Endothelial cell of umbilical vein (primary cell): Measurements from ENCODE around the gene KITLG. TPM values are rescaled to one million over a fixed set of nuclear protein-coding genes. Genes with fewer than 3 reads are reported as not detected.
"Not testable (repeated sequence)": the region's sequence is repeated elsewhere in the genome, so short reads cannot be mapped to it uniquely, and the experiment has no call there.

ENCODE experiments used
- BruUV-seq: library from RNA; stranded (reverse); fragments of 400-500 nt; replicated peaks from 2 replicates; lab custom pipeline; 2021; lab: Mats Ljungman, UMichigan
- CTCF ChIA-PET: fragments of 300-600, 350-600 bp; sonication (Branson Sonifier 250); formaldehyde crosslinking; loops from one replicate; lab custom pipeline; 2021; ENCODE audit warnings: antibody characterized with exemption, inconsistent platforms; lab: Charles Lee
- POLR2A ChIA-PET: fragments of 300-600, 350-600 bp; sonication (Branson Sonifier 250); formaldehyde crosslinking; loops from one replicate; lab custom pipeline; 2021; ENCODE audit warnings: antibody characterized with exemption, inconsistent platforms; lab: Charles Lee
- DNase-seq: peaks from one replicate; pipeline ENCODE4 v3.0.0-alpha.2; 2011; ENCODE audit warnings: low read depth, low spot score
- FAIRE-seq: peaks from 2 replicates; lab custom pipeline; 2011; peaks lifted over from hg19 to GRCh38; lab: Jason Lieb, UNC
- H2AFZ ChIP-seq: 2 replicates; pipeline ENCODE4 v1.6.0; 2012; ENCODE audit warnings: low read depth, low read length, control low read depth, inconsistent platforms
- H3K27ac ChIP-seq: 2 replicates; pipeline ENCODE4 v1.5.1; 2011; ENCODE audit warnings: low read depth, mild to moderate bottlenecking, control low read depth, low read length, moderate library complexity; ENCODE audit not compliant: insufficient read depth
- H3K27me3 ChIP-seq, 2 experiments: 2 replicates each; pipeline versions ENCODE4 v1.6.0 to v1.6.1; 2011; ENCODE audit warnings: low read length in 2 of 2, mixed read lengths in 1 of 2; ENCODE audit not compliant: control insufficient read depth in 2 of 2, insufficient read depth in 2 of 2
- H3K36me3 ChIP-seq, 2 experiments: 2 replicates in 1 of 2; 3 replicates in 1 of 2; pipeline ENCODE4 v1.5.1; 2011; ENCODE audit warnings: low read length in 2 of 2, mild to moderate bottlenecking in 1 of 2, moderate library complexity in 1 of 2; ENCODE audit not compliant: control insufficient read depth in 2 of 2, insufficient read depth in 2 of 2; ENCODE audit errors: extremely low read depth in 1 of 2
- H3K4me1 ChIP-seq: 3 replicates; pipeline ENCODE4 v1.5.1; 2011; ENCODE audit warnings: mild to moderate bottlenecking, low read length; ENCODE audit not compliant: control insufficient read depth, insufficient read depth; ENCODE audit errors: extremely low read depth
- H3K4me2 ChIP-seq: 2 replicates; pipeline ENCODE4 v1.6.1; 2011; ENCODE audit warnings: low read length, control low read depth, mixed read lengths; ENCODE audit not compliant: insufficient read depth
- H3K4me3 ChIP-seq, 3 experiments: fragments of 200-600 bp in 1 of 3; sonication (generic), shearing (Covaris generic) in 1 of 3; replicated peaks in 1 of 3; 2 replicates each; pipeline ENCODE4 v1.5.1; 2011 to 2016; ENCODE audit warnings: control low read depth in 3 of 3, low read length in 3 of 3, mild to moderate bottlenecking in 2 of 3, inconsistent platforms in 1 of 3, low read depth in 1 of 3, moderate library complexity in 1 of 3; ENCODE audit not compliant: insufficient read depth in 1 of 3
- H3K79me2 ChIP-seq: 2 replicates; pipeline ENCODE4 v1.6.0; 2012; ENCODE audit warnings: low read length, inconsistent platforms; ENCODE audit not compliant: control insufficient read depth, insufficient read depth
- H3K9ac ChIP-seq: replicated peaks from 2 replicates; pipeline ENCODE3; 2011; ENCODE audit warnings: low read length, control low read depth; ENCODE audit not compliant: insufficient read depth; ENCODE audit errors: extremely low read depth
- H3K9me1 ChIP-seq: replicated peaks from 3 replicates; pipeline ENCODE4 v1.6.0; 2011; ENCODE audit warnings: mild to moderate bottlenecking, low read length; ENCODE audit not compliant: control insufficient read depth, insufficient read depth; ENCODE audit errors: extremely low read depth
- H3K9me3 ChIP-seq: replicated peaks from 2 replicates; pipeline ENCODE4 v1.5.1; 2012; ENCODE audit warnings: low read length, inconsistent platforms; ENCODE audit not compliant: control insufficient read depth, insufficient read depth
- H4K20me1 ChIP-seq: replicated peaks from 2 replicates; pipeline ENCODE3; 2011; ENCODE audit warnings: mild to moderate bottlenecking, low read length; ENCODE audit not compliant: control insufficient read depth, insufficient read depth; ENCODE audit errors: extremely low read depth
- EZH2 ChIP-seq: IDR thresholded peaks from 2 replicates; pipeline ENCODE4 v1.6.1; 2012; ENCODE audit warnings: borderline replicate concordance, low read depth, mild to moderate bottlenecking, moderate library complexity, low read length, inconsistent platforms; ENCODE audit not compliant: severe bottlenecking
- FOS ChIP-seq: IDR thresholded peaks from 2 replicates; pipeline ENCODE4 v1.6.1; 2011; ENCODE audit warnings: mild to moderate bottlenecking, low read length, moderate library complexity, borderline replicate concordance; ENCODE audit not compliant: insufficient read depth
- GATA2 ChIP-seq: IDR thresholded peaks from 2 replicates; pipeline ENCODE4 v1.7.0; 2011; ENCODE audit warnings: low read depth, mild to moderate bottlenecking, moderate library complexity, mixed read lengths, low read length; ENCODE audit not compliant: insufficient read length, insufficient read depth
- JUN ChIP-seq: IDR thresholded peaks from 2 replicates; pipeline ENCODE4 v1.6.1; 2011; ENCODE audit warnings: borderline replicate concordance, low read depth; ENCODE audit not compliant: insufficient read length, insufficient read depth
- MYC ChIP-seq: IDR thresholded peaks from one replicate; pipeline ENCODE4 v1.6.1; 2011; ENCODE audit warnings: mild to moderate bottlenecking, low read depth, low read length
- POLR2A ChIP-seq: IDR thresholded peaks from 2 replicates; pipeline ENCODE4 v1.6.1; 2012; ENCODE audit warnings: low read depth, mild to moderate bottlenecking, control low read depth, low read length
- POLR2AphosphoS5 ChIP-seq: IDR thresholded peaks from 2 replicates; pipeline ENCODE4 v1.6.1; 2012; ENCODE audit warnings: low read depth, mild to moderate bottlenecking, control low read depth, low read length, moderate library complexity; ENCODE audit not compliant: insufficient read depth
- dilution Hi-C: fragments of 300-500 bp; cut with MboI; formaldehyde crosslinking; loops from one replicate; pipeline ENCODE4 v1.15.0; 2019; ENCODE audit warnings: low sequenced_read_pairs; ENCODE audit not compliant: extremely low pct_ligation_motif_present
- intact Hi-C: fragments of 100-400 bp; cut with micrococcal nuclease; formaldehyde crosslinking; loops from one replicate; pipeline ENCODE4 v1.10.0; 2022
- polyA plus RNA-seq, 4 experiments: library from polyadenylated mRNA; depleted of rRNA in 3 of 4; stranded (reverse) in 3 of 4; unstranded in 1 of 4; fragments of >200 nt; gene quantifications; 2 replicates each; pipeline versions ENCODE4 v1.2.1 to v1.2.3, GENCODE V29; 2011 to 2012; ENCODE audit warnings: missing spikeins in 1 of 4
- total RNA-seq: library from RNA; stranded (reverse); gene quantifications from 2 replicates; pipeline ENCODE4 v1.2.3, GENCODE V29; 2021
- TF ChIP-seq, protein P1 (sequence below): IDR thresholded peaks from 2 replicates; pipeline ENCODE4 v1.6.1; 2011; ENCODE audit not compliant: insufficient read depth, insufficient read length
- TF ChIP-seq, protein P2 (sequence below), 2 donors: IDR thresholded peaks; 1 replicate in 1 of 2; 2 replicates in 1 of 2; pipeline ENCODE4 v1.5.1; 2011; ENCODE audit warnings: low read length in 2 of 2, mild to moderate bottlenecking in 2 of 2, moderate library complexity in 2 of 2, control low read depth in 1 of 2, inconsistent platforms in 1 of 2, low read depth in 1 of 2; ENCODE audit not compliant: insufficient read depth in 1 of 2; ENCODE audit errors: extremely low read depth in 1 of 2

The KITLG gene
- total and polyA plus RNA-seq, 2 donors (not counting 3 experiments of a cell fraction or from before 2014, with no cell fraction given), result 3.8 to 32.5 TPM

DNA sequence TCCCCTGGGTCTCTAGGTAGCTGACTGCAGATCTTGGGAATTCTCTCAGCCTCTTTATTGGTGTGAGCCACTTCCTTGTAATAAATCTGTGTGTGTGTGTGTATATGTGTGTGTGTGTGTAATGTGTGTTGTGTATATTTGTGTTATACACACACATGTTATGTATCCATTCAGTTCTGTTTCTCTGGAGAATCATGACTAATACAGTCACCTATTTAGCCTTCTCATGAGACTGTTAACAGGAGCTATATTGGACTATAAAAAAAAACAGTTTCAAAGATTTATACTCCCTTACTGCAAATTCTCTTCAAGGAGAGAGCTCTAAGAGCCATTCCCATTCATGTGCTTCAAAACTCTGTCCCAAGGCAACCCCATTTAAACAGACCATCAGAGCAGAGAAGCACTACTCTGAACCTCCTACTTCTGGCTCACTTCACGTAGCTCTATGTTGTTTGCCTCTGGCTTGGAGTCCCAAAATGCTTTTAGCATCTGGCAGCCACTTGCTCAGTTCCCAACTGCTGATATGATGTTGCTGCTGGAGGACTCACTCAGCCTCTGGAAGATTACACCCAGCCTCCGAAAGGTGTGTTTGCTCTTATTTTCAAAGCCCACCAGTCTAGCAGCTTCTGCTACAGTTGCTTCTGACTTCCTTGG, 48.7 kb upstream of the KITLG start:
- H3K4me3 ChIP-seq, result no peak overlapping the region
- dilution Hi-C loops (no loop called here), intact Hi-C loops (no loop called here)
- H3K9me1 ChIP-seq, result no peaks in the 10 kb centered on the region
- DNase-seq (no peak), FAIRE-seq (no peak)
- no peak overlapping the region for H3K9ac ChIP-seq
- H3K27ac ChIP-seq, result no peak overlapping the region
- H4K20me1 ChIP-seq, result no peaks in the 10 kb centered on the region
- H3K27me3 ChIP-seq, result no peaks in the 10 kb centered on the region
- POLR2A ChIA-PET, result no interaction called here
- H2AFZ ChIP-seq, result no peak overlapping the region
- no peaks in the 10 kb centered on the region for H3K36me3 ChIP-seq
- no peaks in the 10 kb centered on the region for H3K4me1 ChIP-seq
- H3K4me2 ChIP-seq, result no peak overlapping the region
- no TSS peak for BruUV-seq
- CTCF ChIA-PET, result interaction anchor here (1.4 to 3.3 kb wide), 4 partner anchors 9 to 365 kb away, joined by 3 to 12 read pairs (median 7); no protein-coding TSS in a partner anchor
- TF ChIP-seq, protein P1, sequence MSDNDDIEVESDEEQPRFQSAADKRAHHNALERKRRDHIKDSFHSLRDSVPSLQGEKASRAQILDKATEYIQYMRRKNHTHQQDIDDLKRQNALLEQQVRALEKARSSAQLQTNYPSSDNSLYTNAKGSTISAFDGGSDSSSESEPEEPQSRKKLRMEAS, result no peak
- TF ChIP-seq FOS, result no peak
- no peak for TF ChIP-seq JUN
- TF ChIP-seq MYC, result no peak
- TF ChIP-seq POLR2AphosphoS5, result no peak
- no peak for TF ChIP-seq POLR2A
- TF ChIP-seq, protein P2, sequence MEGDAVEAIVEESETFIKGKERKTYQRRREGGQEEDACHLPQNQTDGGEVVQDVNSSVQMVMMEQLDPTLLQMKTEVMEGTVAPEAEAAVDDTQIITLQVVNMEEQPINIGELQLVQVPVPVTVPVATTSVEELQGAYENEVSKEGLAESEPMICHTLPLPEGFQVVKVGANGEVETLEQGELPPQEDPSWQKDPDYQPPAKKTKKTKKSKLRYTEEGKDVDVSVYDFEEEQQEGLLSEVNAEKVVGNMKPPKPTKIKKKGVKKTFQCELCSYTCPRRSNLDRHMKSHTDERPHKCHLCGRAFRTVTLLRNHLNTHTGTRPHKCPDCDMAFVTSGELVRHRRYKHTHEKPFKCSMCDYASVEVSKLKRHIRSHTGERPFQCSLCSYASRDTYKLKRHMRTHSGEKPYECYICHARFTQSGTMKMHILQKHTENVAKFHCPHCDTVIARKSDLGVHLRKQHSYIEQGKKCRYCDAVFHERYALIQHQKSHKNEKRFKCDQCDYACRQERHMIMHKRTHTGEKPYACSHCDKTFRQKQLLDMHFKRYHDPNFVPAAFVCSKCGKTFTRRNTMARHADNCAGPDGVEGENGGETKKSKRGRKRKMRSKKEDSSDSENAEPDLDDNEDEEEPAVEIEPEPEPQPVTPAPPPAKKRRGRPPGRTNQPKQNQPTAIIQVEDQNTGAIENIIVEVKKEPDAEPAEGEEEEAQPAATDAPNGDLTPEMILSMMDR (IDR thresholded peaks at IDR 0.05; ENCODE audit: extremely low read depth in 1 of 2, insufficient read depth in 1 of 2, low read depth in 1 of 2, low read length in 2 of 2), result no peak
- no peak for TF ChIP-seq EZH2
- TF ChIP-seq GATA2, result no peak
- H3K9me3 ChIP-seq, result no peaks in the 10 kb centered on the region
- H3K79me2 ChIP-seq, result no peaks in the 10 kb centered on the region

DNA sequence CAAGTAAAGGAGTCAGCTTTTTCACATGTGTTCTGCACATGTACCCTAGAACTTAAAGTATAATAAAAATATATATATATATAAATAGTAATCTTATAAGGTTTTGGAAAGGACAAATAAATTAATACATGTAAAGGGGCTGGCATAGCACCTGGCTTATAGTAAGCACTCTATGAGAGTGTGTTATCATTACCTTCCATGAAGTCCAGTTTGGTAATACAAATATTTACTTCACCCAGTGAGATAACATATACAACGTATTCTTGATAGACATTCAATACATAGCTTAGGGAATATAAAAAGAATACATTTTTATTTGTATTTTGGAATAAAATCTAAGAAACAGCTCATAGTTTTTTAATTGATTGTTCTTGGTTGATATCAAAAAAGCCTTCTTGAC, 47.8 kb upstream of the KITLG start:
- H3K9me1 ChIP-seq, H3K79me2 ChIP-seq, dilution Hi-C loops, BruUV-seq, H3K4me2 ChIP-seq, H3K27ac ChIP-seq, H4K20me1 ChIP-seq, H3K27me3 ChIP-seq, intact Hi-C loops, H3K4me3 ChIP-seq, DNase-seq, H3K9me3 ChIP-seq, H3K4me1 ChIP-seq, H2AFZ ChIP-seq, FAIRE-seq, H3K9ac ChIP-seq, H3K36me3 ChIP-seq, POLR2A ChIA-PET: not testable (repeated sequence)
- CTCF ChIA-PET, result interaction anchor here (1.5 to 3.3 kb wide), 3 partner anchors 10 to 366 kb away, joined by 4 to 12 read pairs (median 10); no protein-coding TSS in a partner anchor
